HAP-1 (cell line): ENCODE measurements around the gene SUZ12.
A peak's percentile ranks its signal among the peaks of the same experiment; 100 is the strongest.
"Not testable (repeated sequence)": the region's sequence is repeated elsewhere in the genome, so short reads cannot be mapped to it uniquely, and the experiment has no call there.

Experiments
- DNase-seq, 2 experiments: peaks; one replicate each; pipeline ENCODE4 v3.0.0-alpha.2; 2016 to 2020; ENCODE audit warnings: low spot score in 2 of 2
- H3K27me3 ChIP-seq: fragments of 250-450 bp; sonication (Bioruptor Pico); 2 replicates; pipeline ENCODE4 v1.5.1; 2020; ENCODE audit warnings: low read depth, mild to moderate bottlenecking, moderate library complexity
- H3K36me3 ChIP-seq: fragments of 250-450 bp; sonication (Bioruptor Pico); replicated peaks from 2 replicates; pipeline ENCODE4 v1.5.1; 2020; ENCODE audit warnings: mild to moderate bottlenecking
- H3K4me1 ChIP-seq: fragments of 250-450 bp; sonication (Bioruptor Pico); 2 replicates; pipeline ENCODE4 v1.5.1; 2020; ENCODE audit warnings: mild to moderate bottlenecking
- H3K4me3 ChIP-seq: fragments of 250-450 bp; sonication (Bioruptor Pico); 2 replicates; pipeline ENCODE4 v1.5.1; 2020; ENCODE audit warnings: mild to moderate bottlenecking, moderate library complexity
- H3K9me3 ChIP-seq: fragments of 250-450 bp; sonication (Bioruptor Pico); 2 replicates; pipeline ENCODE4 v1.5.1; 2020; ENCODE audit warnings: mild to moderate bottlenecking, moderate library complexity
- in situ Hi-C: fragments of 300-500 bp; cut with MboI; formaldehyde crosslinking; loops from 3 replicates; pipeline ENCODE4 v1.14.3; 2020; ENCODE audit warnings: low sequenced_read_pairs, inconsistent platforms, mixed read lengths

The SUZ12 gene

GRCh38 chr17:31991821-31992220, 55.0 kb downstream of the SUZ12 start:
- H3K27me3 ChIP-seq, H3K4me1 ChIP-seq, H3K9me3 ChIP-seq, DNase-seq, H3K4me3 ChIP-seq: not testable (repeated sequence)
- peaks cover 95% of the 10 kb centered on the region for H3K36me3 ChIP-seq
- in situ Hi-C loops, result loop anchor here (25.0 kb wide), 1 partner anchor 370 kb away; the partner anchor contains the start of gene ZNF207

- in situ Hi-C loops, result loop anchor here (25.0 kb wide), 1 partner anchor 365 kb away; the partner anchor contains the start of gene ZNF207
- Histone ChIP-seq H3K4me1 (no peaks in the 10 kb centered on the region), H3K9me3 (no peaks in the 10 kb centered on the region), H3K36me3 (peaks cover 89% of the 10 kb centered on the region), H3K4me3 (no peak overlapping the region), H3K27me3 (no peaks in the 10 kb centered on the region)
- no peak for DNase-seq
These were observed 60.2 kb downstream of the SUZ12 start for GRCh38 chr17:31997005-31997404.

- Histone ChIP-seq H3K36me3 (no peaks in the 10 kb centered on the region), H3K4me1 (peaks cover 5% of the 10 kb centered on the region), H3K27me3 (no peaks in the 10 kb centered on the region), H3K4me3 (peak within 1 kb of the TSS; percentile 67), H3K9me3 (no peaks in the 10 kb centered on the region)
- in situ Hi-C loops, result no loop called here
- DNase-seq, result peak; percentile 77 to 93
These were observed 70.2 kb downstream of the SUZ12 start, which contains the start of gene LRRC37B for GRCh38 chr17:32006957-32007462. Gene LRRC37B (plus strand): TSS chr17:32007383. CDS start chr17:32021393, 14,010 bp downstream.

GRCh38 chr17:32007463-32008298, 70.9 kb downstream of the SUZ12 start:
- H3K4me1 ChIP-seq, result peaks cover 5% of the 10 kb centered on the region
- peak; percentile 54 to 70 for DNase-seq
- no peaks in the 10 kb centered on the region for H3K27me3 ChIP-seq
- H3K4me3 ChIP-seq, result peak overlapping the region; percentile 67
- H3K36me3 ChIP-seq, result no peaks in the 10 kb centered on the region
- no peaks in the 10 kb centered on the region for H3K9me3 ChIP-seq
- in situ Hi-C loops, result no loop called here

- peak overlapping the region; percentile 67 for H3K4me3 ChIP-seq
- no peaks in the 10 kb centered on the region for H3K36me3 ChIP-seq
- in situ Hi-C loops, result no loop called here
- H3K9me3 ChIP-seq, result no peaks in the 10 kb centered on the region
- DNase-seq, result no peak
- no peaks in the 10 kb centered on the region for H3K27me3 ChIP-seq
- peaks cover 5% of the 10 kb centered on the region for H3K4me1 ChIP-seq
These were observed 72.4 kb downstream of the SUZ12 start for GRCh38 chr17:32009262-32009542.

GRCh38 chr17:32010114-32010513, 73.3 kb downstream of the SUZ12 start:
- peaks cover 5% of the 10 kb centered on the region for H3K4me1 ChIP-seq
- H3K27me3 ChIP-seq, result no peaks in the 10 kb centered on the region
- DNase-seq, result no peak
- no peak overlapping the region for H3K4me3 ChIP-seq
- no peaks in the 10 kb centered on the region for H3K36me3 ChIP-seq
- in situ Hi-C loops, result no loop called here
- H3K9me3 ChIP-seq, result no peaks in the 10 kb centered on the region

- Histone ChIP-seq H3K9me3 (no peaks in the 10 kb centered on the region), H3K4me1 (peaks cover 2% of the 10 kb centered on the region; the same call in 1 of the 2 replicates), H3K4me3 (no peak overlapping the region), H3K27me3 (no peaks in the 10 kb centered on the region), H3K36me3 (no peaks in the 10 kb centered on the region; the same call in 1 of the 2 replicates)
- in situ Hi-C loops, result no loop called here
- no peak for DNase-seq
These were observed 78.6 kb downstream of the SUZ12 start for GRCh38 chr17:32015245-32016013.

GRCh38 chr17:32016231-32016630, 79.4 kb downstream of the SUZ12 start:
- Histone ChIP-seq H3K9me3 (no peaks in the 10 kb centered on the region), H3K36me3 (peaks cover 3% of the 10 kb centered on the region), H3K27me3 (no peaks in the 10 kb centered on the region), H3K4me1 (no peaks in the 10 kb centered on the region), H3K4me3 (no peak overlapping the region)
- in situ Hi-C loops, result no loop called here
- no peak for DNase-seq

- Histone ChIP-seq H3K4me1 (no peaks in the 10 kb centered on the region), H3K27me3 (no peaks in the 10 kb centered on the region), H3K4me3 (no peak overlapping the region), H3K36me3 (peaks cover 5% of the 10 kb centered on the region), H3K9me3 (no peaks in the 10 kb centered on the region)
- no peak for DNase-seq
- in situ Hi-C loops, result no loop called here
These were observed 82.4 kb downstream of the SUZ12 start for GRCh38 chr17:32019228-32019627.

GRCh38 chr17:32020943-32021614, 84.3 kb downstream of the SUZ12 start:
- no peak for DNase-seq
- no peaks in the 10 kb centered on the region for H3K9me3 ChIP-seq
- no peaks in the 10 kb centered on the region for H3K27me3 ChIP-seq
- in situ Hi-C loops, result no loop called here
- H3K36me3 ChIP-seq, result peaks cover 5% of the 10 kb centered on the region
- no peak overlapping the region for H3K4me3 ChIP-seq
- H3K4me1 ChIP-seq, result no peaks in the 10 kb centered on the region

- no peaks in the 10 kb centered on the region for H3K27me3 ChIP-seq
- no peak overlapping the region for H3K4me3 ChIP-seq
- no peak for DNase-seq
- H3K4me1 ChIP-seq, result no peaks in the 10 kb centered on the region
- in situ Hi-C loops, result no loop called here
- no peaks in the 10 kb centered on the region for H3K9me3 ChIP-seq
- peaks cover 5% of the 10 kb centered on the region for H3K36me3 ChIP-seq
These were observed 84.8 kb downstream of the SUZ12 start for GRCh38 chr17:32021615-32021955.

GRCh38 chr17:32022554-32022953, 85.7 kb downstream of the SUZ12 start:
- H3K4me3 ChIP-seq, H3K36me3 ChIP-seq, in situ Hi-C loops, H3K27me3 ChIP-seq, H3K9me3 ChIP-seq, DNase-seq, H3K4me1 ChIP-seq: not testable (repeated sequence)

- H3K4me1 ChIP-seq, in situ Hi-C loops, H3K4me3 ChIP-seq, H3K9me3 ChIP-seq, H3K27me3 ChIP-seq, DNase-seq, H3K36me3 ChIP-seq: not testable (repeated sequence)
These were observed 90.5 kb downstream of the SUZ12 start for GRCh38 chr17:32027271-32027670.

- Histone ChIP-seq H3K4me3 (no peak overlapping the region), H3K27me3 (no peaks in the 10 kb centered on the region), H3K36me3 (peaks cover 14% of the 10 kb centered on the region), H3K4me1 (no peaks in the 10 kb centered on the region), H3K9me3 (no peaks in the 10 kb centered on the region)
- in situ Hi-C loops, result no loop called here
- no peak for DNase-seq
These were observed 96.4 kb downstream of the SUZ12 start for GRCh38 chr17:32033223-32033622.
